Ascending aorta (tissue), 2 donors: ENCODE data around the gene TRIM29. TPM values are rescaled to one million over a fixed set of nuclear protein-coding genes. Genes with fewer than 3 reads are reported as not detected.

Experiments used
- DNase-seq, 2 donors: peaks; one replicate each; pipeline ENCODE4 v3.0.0-alpha.2; 2019; ENCODE audit warnings: low spot score in 2 of 2
- H3K27ac ChIP-seq, 2 donors: fragments of 200-600 bp; sonication (generic); one replicate each; pipeline ENCODE4 v1.5.1; 2016 to 2017; ENCODE audit warnings: mild to moderate bottlenecking in 1 of 2
- H3K27me3 ChIP-seq: fragments of 200-600 bp; sonication (generic); one replicate; pipeline ENCODE4 v1.5.1; 2017
- H3K36me3 ChIP-seq, 2 donors: fragments of 200-600 bp; sonication (generic); one replicate each; pipeline ENCODE4 v1.5.1; 2016
- H3K4me1 ChIP-seq, 2 donors: fragments of 200-600 bp; sonication (generic); one replicate each; pipeline ENCODE4 v1.5.1; 2016 to 2017; ENCODE audit warnings: mild to moderate bottlenecking in 1 of 2
- H3K4me3 ChIP-seq, 2 donors: fragments of 200-600 bp; sonication (generic); one replicate each; pipeline ENCODE4 v1.5.1; 2016 to 2017; ENCODE audit warnings: mild to moderate bottlenecking in 1 of 2
- H3K9me3 ChIP-seq, 2 donors: fragments of 200-600 bp; sonication (generic); one replicate each; pipeline ENCODE4 v1.5.1; 2016
- intact Hi-C: fragments of 100-400 bp; cut with DNase I; formaldehyde crosslinking; loops from one replicate; pipeline ENCODE4 v1.15.1; 2023
- total RNA-seq: library from RNA; depleted of rRNA; stranded (reverse); fragments of >200 nt; gene quantifications from one replicate; pipeline ENCODE4 v1.1.0, GENCODE V29; 2016
- TF ChIP-seq, protein P1 (sequence below), 3 experiments: fragments of 200-600 bp in 2 of 3; fragments of 450-650 bp in 1 of 3; sonication (generic) in 2 of 3; IDR thresholded peaks; one replicate each; pipeline ENCODE4 v1.5.1; 2016 to 2019; ENCODE audit warnings: antibody characterized with exemption in 3 of 3, mild to moderate bottlenecking in 1 of 3, moderate library complexity in 1 of 3

TRIM29 gene
- total RNA-seq, 1 donor from 2014 or later = 0.43 TPM

DNA sequence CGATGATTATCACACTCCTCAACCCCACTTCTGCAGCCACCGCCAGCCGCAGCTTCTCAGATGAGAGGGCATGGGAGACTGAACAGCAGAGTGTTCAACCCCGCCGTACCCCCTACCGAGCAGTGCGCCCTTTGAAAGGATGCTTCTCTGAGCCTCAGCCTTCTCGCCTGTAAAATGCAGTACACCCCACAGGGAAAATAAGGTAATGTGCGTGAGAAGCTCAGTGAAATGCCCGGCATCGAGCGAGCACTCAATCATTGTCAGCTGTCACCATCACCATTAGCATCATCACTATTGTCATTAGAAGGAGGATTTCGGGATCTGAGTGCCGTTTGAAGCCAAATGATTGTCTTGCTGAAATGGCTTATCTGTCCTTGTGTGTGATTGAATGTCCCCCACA, 13.6 kb downstream of the TRIM29 start:
- Histone ChIP-seq H3K27me3 (no peaks in the 10 kb centered on the region), H3K4me3 (no peak overlapping the region), H3K4me1 (no peaks in the 10 kb centered on the region), H3K36me3 (no peaks in the 10 kb centered on the region), H3K27ac (no peak overlapping the region), H3K9me3 (no peaks in the 10 kb centered on the region)
- no peak for DNase-seq
- intact Hi-C loops = no loop called here
- TF ChIP-seq, protein P1, sequence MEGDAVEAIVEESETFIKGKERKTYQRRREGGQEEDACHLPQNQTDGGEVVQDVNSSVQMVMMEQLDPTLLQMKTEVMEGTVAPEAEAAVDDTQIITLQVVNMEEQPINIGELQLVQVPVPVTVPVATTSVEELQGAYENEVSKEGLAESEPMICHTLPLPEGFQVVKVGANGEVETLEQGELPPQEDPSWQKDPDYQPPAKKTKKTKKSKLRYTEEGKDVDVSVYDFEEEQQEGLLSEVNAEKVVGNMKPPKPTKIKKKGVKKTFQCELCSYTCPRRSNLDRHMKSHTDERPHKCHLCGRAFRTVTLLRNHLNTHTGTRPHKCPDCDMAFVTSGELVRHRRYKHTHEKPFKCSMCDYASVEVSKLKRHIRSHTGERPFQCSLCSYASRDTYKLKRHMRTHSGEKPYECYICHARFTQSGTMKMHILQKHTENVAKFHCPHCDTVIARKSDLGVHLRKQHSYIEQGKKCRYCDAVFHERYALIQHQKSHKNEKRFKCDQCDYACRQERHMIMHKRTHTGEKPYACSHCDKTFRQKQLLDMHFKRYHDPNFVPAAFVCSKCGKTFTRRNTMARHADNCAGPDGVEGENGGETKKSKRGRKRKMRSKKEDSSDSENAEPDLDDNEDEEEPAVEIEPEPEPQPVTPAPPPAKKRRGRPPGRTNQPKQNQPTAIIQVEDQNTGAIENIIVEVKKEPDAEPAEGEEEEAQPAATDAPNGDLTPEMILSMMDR (IDR thresholded peaks at IDR 0.05) = no peak

DNA sequence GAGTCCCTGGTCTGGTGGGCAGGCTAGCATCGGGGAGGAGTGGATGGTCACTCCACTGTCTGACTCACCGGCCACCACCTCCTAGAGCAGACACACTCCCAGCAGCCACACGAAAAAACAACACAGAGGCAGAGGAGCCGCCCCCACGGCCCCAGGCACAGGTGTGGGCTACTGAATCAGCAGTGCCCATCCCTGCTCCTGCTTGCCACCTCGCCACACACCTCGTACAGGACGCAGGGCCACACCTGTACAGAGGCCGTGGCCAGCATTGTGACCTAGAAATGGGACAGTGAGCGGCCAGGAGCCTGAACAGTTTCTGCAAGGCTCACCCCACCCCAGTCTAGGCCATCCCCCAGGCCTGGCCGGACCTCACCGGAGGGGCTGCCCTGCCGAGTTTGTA, 14.0 kb downstream of the TRIM29 start:
- DNase-seq = no peak
- H3K9me3 ChIP-seq = no peaks in the 10 kb centered on the region
- no peak overlapping the region for H3K27ac ChIP-seq
- H3K27me3 ChIP-seq = no peaks in the 10 kb centered on the region
- no peaks in the 10 kb centered on the region for H3K4me1 ChIP-seq
- no peak overlapping the region for H3K4me3 ChIP-seq
- TF ChIP-seq, protein P1 (IDR thresholded peaks at IDR 0.05) = no peak
- no peaks in the 10 kb centered on the region for H3K36me3 ChIP-seq
- intact Hi-C loops = no loop called here

DNA sequence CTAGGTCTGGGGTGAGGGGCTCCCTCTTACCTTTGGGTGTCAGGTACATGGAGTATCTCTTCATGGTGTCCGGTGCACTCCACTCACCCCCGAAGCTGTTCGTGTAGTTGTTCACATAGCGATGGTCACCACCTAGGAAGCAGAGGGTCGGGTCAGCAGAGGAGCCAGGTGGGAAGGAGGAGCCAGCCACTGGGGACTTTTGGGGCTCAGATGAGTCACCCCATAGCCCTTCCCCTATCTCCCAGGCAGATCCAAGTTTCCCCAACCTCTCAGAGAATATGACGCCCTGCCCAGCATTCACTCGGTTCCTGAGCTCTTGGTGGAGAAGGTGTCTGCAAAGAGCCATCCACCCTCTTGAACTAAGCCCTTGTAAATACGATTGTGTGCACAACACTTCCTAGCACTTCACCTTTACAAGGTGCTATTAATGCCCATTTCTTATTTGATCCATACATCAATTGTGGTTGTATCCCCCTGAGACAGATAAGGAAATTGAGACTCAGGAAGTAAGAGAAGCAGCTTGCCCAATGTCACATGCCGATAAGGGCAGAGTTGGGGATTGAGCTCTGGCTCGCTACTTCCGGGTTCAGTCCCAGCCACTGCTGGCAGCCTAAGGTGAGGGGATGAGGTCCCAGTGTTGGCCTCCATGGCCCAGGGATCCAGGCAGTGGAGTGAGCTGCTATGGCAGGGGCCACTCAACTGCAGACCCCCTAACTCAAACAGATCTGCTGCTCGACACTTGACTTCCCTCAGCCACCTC, 14.8 kb downstream of the TRIM29 start:
- Histone ChIP-seq H3K27ac (no peak overlapping the region), H3K36me3 (no peaks in the 10 kb centered on the region), H3K27me3 (no peaks in the 10 kb centered on the region), H3K4me1 (no peaks in the 10 kb centered on the region), H3K9me3 (no peaks in the 10 kb centered on the region), H3K4me3 (no peak overlapping the region)
- intact Hi-C loops = no loop called here
- DNase-seq = no peak
- TF ChIP-seq, protein P1 (IDR thresholded peaks at IDR 0.05) = no peak

DNA sequence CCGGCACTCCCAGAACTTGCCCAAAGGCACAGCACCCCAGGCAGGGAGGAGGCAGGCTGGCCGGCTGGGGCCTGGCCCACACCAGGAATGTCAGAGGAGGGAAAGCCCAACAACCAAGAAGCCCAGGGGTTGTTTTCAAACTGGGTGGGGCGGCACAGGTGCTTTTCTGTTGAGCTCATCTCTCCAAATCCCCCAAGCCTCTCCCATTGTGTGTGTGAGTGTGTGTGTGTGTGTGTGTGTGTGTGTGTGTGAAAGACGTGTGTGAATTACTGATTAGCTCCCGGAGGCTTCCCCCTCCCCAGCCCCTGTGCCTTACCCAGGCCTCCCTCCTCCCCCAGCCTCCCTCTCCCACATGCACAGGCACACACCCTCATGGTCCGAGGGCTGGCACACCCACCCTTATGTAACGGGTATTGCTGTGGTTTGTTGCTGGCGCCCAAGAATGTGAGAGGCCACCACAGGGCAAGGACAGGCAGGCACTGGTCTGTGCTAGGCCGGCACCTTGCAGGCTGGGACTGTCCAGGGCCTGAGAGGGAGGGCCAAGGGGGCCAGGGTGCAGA, 15.9 kb downstream of the TRIM29 start:
- H3K27ac ChIP-seq = no peak overlapping the region
- TF ChIP-seq, protein P1 (IDR thresholded peaks at IDR 0.05) = no peak
- H3K4me1 ChIP-seq = no peaks in the 10 kb centered on the region
- no peak for DNase-seq
- no peak overlapping the region for H3K4me3 ChIP-seq
- H3K9me3 ChIP-seq = no peaks in the 10 kb centered on the region
- intact Hi-C loops = no loop called here
- no peaks in the 10 kb centered on the region for H3K36me3 ChIP-seq
- no peaks in the 10 kb centered on the region for H3K27me3 ChIP-seq

DNA sequence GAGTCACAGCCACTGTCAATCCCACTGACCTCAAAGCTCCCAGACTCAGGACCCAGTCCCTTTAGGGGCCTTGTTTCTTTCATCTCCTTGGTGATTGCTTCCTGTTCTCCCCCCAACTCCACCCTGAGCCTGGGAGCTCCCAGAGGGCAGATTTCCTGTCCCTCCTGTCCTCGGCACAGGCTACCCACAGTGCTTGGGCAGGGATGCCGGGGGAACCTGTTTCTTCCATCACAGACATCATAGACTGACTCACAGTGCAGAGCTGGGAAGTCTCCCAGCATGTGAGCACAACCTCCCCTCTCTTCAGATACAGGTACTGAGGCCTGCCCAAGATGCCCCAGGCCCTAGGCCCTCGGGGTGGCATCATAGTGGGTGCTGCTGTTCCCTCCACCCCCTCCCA, 16.6 kb downstream of the TRIM29 start:
- H3K27ac ChIP-seq = no peak overlapping the region
- no peaks in the 10 kb centered on the region for H3K9me3 ChIP-seq
- H3K4me3 ChIP-seq = no peak overlapping the region
- no peaks in the 10 kb centered on the region for H3K27me3 ChIP-seq
- intact Hi-C loops = no loop called here
- DNase-seq = no peak
- H3K4me1 ChIP-seq = no peaks in the 10 kb centered on the region
- TF ChIP-seq, protein P1 (IDR thresholded peaks at IDR 0.05) = no peak
- H3K36me3 ChIP-seq = no peaks in the 10 kb centered on the region
